ENCODE measurements around the gene MMP2. TPM values are rescaled to one million over a fixed set of nuclear protein-coding genes. Genes with fewer than 3 reads are reported as not detected.

The MMP2 gene
- total RNA-seq, 2 experiments from 2014 or later = not detected

DNA sequence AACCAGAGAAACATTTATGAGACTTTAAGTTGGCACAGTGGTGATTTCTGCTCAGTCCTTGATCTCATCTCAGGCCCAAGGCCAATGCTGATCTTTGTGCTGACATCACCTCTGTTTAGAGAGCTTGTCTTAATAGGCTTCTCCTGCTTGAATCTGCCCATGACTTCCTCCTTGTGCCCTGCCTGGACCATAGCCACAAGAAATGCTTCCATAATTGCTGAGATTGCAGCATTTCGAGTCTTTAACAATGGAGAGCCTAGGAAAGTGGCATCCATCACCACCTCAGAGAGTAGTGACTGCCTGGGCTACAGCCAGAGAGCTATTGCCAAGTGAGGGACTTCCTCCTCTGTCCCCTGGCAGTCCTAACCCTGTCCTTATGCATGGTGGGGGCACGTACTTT, 25.1 kb upstream of the MMP2 start:
- CTCF ChIA-PET = interaction anchor here (1.1 kb wide), 1 partner anchor 11 kb away, joined by 3 read pairs; no protein-coding TSS in a partner anchor
- ATAC-seq = no peak
- DNase-seq = no peak
- Mint-ChIP-seq H3K4me3 (no peak overlapping the region), H3K27me3 (no peaks in the 10 kb centered on the region), H3K4me1 (no peaks in the 10 kb centered on the region), H3K36me3 (no peaks in the 10 kb centered on the region), H3K27ac (no peak overlapping the region), H3K9me3 (ENCODE audit: low read depth) (no peaks in the 10 kb centered on the region)

DNA sequence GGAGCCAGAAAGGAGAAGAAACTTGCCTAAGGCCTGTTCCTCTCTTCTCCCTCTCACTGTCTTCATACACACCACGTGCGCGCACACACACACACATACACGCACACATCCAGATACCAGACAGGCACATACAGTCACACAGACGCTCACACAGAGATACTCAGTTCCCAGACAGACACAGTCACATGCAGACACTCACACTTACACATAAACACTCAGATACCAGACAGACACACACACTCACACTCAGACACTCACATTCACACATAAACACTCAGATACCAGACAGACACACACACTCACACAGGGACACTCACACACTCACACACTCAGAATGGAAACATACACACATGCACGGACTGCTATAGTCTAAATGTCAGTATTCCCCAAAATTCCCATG, 24.1 kb upstream of the MMP2 start:
- H3K36me3 Mint-ChIP-seq = no peaks in the 10 kb centered on the region
- CTCF ChIA-PET = no interaction called here
- H3K9me3 Mint-ChIP-seq (ENCODE audit: low read depth) = no peaks in the 10 kb centered on the region
- H3K27ac Mint-ChIP-seq = no peak overlapping the region
- DNase-seq = no peak
- no peaks in the 10 kb centered on the region for H3K4me1 Mint-ChIP-seq
- H3K27me3 Mint-ChIP-seq = no peaks in the 10 kb centered on the region
- no peak for ATAC-seq
- no peak overlapping the region for H3K4me3 Mint-ChIP-seq

DNA sequence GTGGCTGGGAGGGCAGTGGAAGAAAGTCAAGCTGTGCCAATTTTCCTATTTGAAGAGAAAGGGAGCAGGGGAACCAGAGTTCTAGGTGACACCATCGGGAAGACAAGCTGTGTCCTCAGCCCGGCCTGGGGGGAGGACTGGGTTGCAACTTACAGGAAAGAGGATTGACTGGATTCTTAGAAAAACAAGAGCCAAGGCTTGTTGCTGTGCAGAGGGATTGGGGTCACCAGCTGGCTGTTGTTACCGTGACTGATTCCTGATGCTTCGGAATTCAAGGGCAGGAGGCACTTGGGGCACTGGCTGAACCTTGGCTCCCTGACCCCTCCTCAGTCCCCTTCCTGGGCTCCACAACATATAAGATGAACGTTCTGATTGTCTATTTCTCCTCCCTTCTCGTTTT, 16.8 kb upstream of the MMP2 start:
- CTCF ChIA-PET = interaction anchor here (1.6 kb wide), 1 partner anchor 243 kb away, joined by 3 read pairs; no protein-coding TSS in a partner anchor
- no peak for DNase-seq
- Mint-ChIP-seq H3K9me3 (ENCODE audit: low read depth) (no peaks in the 10 kb centered on the region), H3K27me3 (peaks cover 3% of the 10 kb centered on the region), H3K4me1 (peaks cover 3% of the 10 kb centered on the region), H3K36me3 (no peaks in the 10 kb centered on the region), H3K4me3 (no peak overlapping the region), H3K27ac (no peak overlapping the region)
- ATAC-seq = no peak

DNA sequence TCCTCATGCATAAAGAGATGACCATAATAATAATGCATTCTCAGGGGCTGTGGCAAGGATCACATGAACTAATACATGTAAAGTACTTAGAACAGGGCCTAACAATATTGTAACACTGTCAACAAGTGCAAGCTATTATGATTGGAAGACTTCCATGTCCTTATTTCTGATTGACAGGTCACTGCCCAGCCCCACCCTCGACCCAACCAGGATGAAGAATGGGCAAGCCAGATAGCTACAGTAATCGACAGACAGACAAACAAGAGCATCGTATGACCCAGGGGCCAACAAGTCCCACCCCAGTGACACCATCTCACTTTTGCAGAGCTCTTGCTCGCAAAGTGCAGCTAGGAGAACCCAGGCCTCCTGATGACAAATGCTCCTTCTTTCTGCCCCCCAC, 14.6 kb upstream of the MMP2 start:
- CTCF ChIA-PET = interaction anchor here (0.6 to 3.6 kb wide), 37 partner anchors 10 to 1518 kb away, joined by 3 to 119 read pairs (median 4); partner anchors contain the start of gene LPCAT2
- H3K27me3 Mint-ChIP-seq = peaks cover 3% of the 10 kb centered on the region
- H3K4me1 Mint-ChIP-seq = peaks cover 3% of the 10 kb centered on the region
- ATAC-seq (no peak), DNase-seq (no peak)
- H3K4me3 Mint-ChIP-seq = no peak overlapping the region
- no peaks in the 10 kb centered on the region for H3K36me3 Mint-ChIP-seq
- H3K9me3 Mint-ChIP-seq (ENCODE audit: low read depth) = no peaks in the 10 kb centered on the region
- H3K27ac Mint-ChIP-seq = no peak overlapping the region

DNA sequence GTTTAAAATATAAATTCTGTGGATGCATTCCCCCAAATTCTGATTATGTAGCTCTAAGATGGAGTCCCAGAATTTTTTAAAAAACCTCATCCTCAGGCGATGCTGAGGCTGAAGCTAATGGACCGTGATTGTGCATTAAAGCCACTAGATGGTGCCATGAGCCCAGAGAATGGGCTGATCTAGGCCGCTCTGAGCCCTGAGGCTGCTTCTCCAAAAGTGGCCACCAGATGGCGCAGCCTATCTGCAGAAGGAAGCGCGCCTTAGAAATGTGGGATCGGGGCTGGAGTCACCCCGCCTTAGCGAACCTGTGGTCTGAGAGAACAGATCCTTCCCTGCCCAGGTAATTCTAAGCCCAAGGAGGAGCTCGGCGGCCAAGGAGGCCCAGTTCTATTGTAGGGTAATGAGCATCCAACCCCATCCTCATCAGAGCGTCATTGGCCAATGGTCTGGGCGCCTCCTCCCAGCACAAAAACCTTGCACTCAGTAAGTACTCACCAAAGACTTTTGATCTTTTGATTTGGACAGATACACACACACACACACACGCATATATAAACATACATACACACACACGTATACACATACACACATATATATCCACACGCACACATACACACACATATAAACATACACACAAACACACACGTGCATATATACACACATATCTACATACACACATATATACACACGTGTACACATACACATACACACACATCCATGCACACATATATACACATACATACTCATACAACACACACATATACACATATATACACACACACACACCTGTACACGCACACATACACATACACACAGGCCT, 13.7 kb upstream of the MMP2 start:
- no peaks in the 10 kb centered on the region for H3K36me3 Mint-ChIP-seq
- H3K4me3 Mint-ChIP-seq = no peak overlapping the region
- CTCF ChIA-PET = interaction anchor here (0.6 to 3.6 kb wide), 37 partner anchors 9 to 1519 kb away, joined by 3 to 119 read pairs (median 4); partner anchors contain the start of gene LPCAT2
- ATAC-seq (peak; percentile 95), DNase-seq (peak; percentile 87)
- peaks cover 3% of the 10 kb centered on the region for H3K4me1 Mint-ChIP-seq
- no peaks in the 10 kb centered on the region for H3K27me3 Mint-ChIP-seq
- H3K27ac Mint-ChIP-seq = no peak overlapping the region
- H3K9me3 Mint-ChIP-seq (ENCODE audit: low read depth) = no peaks in the 10 kb centered on the region

DNA sequence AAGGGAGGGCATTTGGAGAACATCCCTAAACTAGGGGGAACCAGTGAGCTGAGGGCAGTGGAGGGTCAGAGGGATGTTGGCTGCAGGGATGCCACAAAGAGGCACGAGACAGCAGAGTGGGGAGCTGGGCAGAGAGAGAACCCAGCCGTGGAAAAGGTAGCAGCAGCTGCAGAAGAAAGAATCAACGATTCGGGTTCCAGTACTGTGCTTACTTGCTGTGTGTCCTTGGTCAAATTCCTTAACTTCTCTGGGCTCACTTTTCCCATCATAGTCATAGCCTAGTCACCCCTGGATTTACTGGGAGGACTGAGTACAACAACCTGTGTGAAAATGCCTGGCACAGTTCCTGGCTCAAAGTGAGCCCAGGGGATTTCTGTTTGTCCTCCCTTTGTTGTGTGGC, 12.8 kb upstream of the MMP2 start:
- no peaks in the 10 kb centered on the region for H3K9me3 Mint-ChIP-seq (ENCODE audit: low read depth)
- CTCF ChIA-PET = interaction anchor here (3.6 kb wide), 1 partner anchor 237 kb away, joined by 119 read pairs; no protein-coding TSS in a partner anchor
- peaks cover 4% of the 10 kb centered on the region for H3K4me1 Mint-ChIP-seq
- no peak overlapping the region for H3K27ac Mint-ChIP-seq
- DNase-seq = no peak
- no peak for ATAC-seq
- H3K4me3 Mint-ChIP-seq = no peak overlapping the region
- no peaks in the 10 kb centered on the region for H3K27me3 Mint-ChIP-seq
- no peaks in the 10 kb centered on the region for H3K36me3 Mint-ChIP-seq

DNA sequence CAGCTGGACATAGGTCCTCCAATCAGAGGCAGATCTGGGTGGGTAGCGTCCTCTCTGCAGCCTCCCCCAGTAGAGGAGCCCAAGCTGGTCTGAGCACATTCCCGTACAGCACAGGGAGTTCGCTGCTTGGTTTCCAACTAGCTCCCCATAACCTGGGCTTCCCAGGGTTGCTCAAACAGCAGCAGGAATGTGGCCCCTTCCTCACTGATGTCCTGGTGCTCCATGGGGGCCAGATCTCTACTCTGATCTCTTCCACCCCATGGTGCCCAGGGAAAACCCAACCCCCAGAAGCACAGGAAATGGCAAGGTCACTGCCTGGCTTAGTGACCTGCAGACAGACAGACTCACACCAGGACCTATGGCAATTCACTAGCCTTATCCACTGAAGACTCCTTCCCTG, 11.1 kb upstream of the MMP2 start:
- CTCF ChIA-PET = interaction anchor here (0.8 to 2.0 kb wide), 3 partner anchors 233 to 245 kb away, joined by 3 to 9 read pairs (median 3); no protein-coding TSS in a partner anchor
- Mint-ChIP-seq H3K27me3 (no peaks in the 10 kb centered on the region), H3K4me1 (peaks cover 16% of the 10 kb centered on the region), H3K9me3 (ENCODE audit: low read depth) (no peaks in the 10 kb centered on the region), H3K4me3 (no peak overlapping the region), H3K27ac (no peak overlapping the region), H3K36me3 (no peaks in the 10 kb centered on the region)
- no peak for DNase-seq
- ATAC-seq = no peak

DNA sequence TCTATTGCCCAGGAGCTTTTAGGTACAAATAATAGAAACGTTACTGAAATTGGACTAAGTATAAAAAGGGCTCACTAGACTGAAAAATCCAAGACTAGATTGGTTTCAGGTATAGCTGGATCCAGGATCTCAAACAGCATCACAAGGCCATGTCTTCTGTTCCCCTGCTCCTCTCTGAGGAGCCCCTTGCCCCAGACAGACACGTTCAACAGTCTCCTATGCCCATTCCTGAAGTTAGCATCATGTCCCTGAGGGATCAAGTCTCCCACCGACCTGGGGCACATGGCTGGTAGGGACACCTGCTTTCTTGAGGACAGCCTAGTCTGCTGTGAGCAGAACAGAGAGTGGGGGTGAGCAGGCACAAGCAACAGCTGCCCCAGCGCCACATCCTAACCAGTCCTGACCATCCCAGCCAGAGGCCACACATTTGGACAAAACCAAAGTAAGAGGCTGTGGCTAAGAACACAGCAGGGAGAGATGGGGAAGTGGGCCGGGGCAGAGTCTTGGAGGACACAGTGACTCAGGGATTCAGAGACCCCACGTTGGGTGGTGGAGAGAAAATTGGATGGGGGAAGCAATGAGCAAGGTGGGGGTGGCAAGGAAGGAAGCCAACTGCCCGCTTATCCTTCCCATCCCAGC, 10.5 kb upstream of the MMP2 start:
- ATAC-seq (no peak), DNase-seq (no peak)
- no peak overlapping the region for H3K4me3 Mint-ChIP-seq
- peaks cover 18% of the 10 kb centered on the region for H3K4me1 Mint-ChIP-seq
- H3K27ac Mint-ChIP-seq = no peak overlapping the region
- H3K27me3 Mint-ChIP-seq = no peaks in the 10 kb centered on the region
- H3K36me3 Mint-ChIP-seq = peaks cover 2% of the 10 kb centered on the region
- CTCF ChIA-PET = interaction anchor here (0.8 to 2.0 kb wide), 2 partner anchors 233 to 234 kb away, joined by 3 to 9 read pairs; no protein-coding TSS in a partner anchor
- no peaks in the 10 kb centered on the region for H3K9me3 Mint-ChIP-seq (ENCODE audit: low read depth)

DNA sequence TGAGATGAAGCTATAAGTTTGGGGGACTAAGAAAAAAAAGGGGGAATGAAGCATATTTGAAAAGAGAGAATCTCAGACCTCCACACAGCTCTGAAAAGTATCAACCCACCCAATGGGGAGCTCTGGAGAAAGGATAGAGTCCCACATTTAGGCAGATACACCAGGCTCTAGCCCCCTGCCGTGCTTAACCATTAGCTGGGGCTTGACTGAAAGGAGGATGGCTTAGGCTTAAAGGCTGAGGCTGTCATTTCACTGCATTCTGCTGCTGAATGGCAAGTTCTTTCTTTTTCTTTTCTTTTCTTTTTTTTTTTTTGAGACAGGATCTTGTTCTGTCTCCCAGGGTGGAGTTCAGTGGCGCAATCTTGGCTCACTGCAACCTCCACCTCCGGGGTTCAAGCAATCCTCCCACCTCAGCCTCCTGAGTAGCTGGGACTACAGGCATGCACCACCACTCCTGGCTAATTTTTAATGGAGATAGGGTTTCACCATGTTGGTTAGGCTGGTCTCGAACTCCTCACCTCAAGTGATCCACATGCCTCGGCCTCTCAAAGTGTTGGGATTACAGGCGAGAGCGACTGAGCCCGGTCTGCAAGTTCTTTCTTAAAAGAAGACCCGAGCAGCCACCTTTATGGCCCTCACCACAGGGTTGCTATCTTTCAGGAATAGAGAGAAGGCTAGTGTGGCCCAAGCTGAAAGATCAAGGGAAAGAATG, 9.0 kb upstream of the MMP2 start:
- no peak overlapping the region for H3K4me3 Mint-ChIP-seq

DNA sequence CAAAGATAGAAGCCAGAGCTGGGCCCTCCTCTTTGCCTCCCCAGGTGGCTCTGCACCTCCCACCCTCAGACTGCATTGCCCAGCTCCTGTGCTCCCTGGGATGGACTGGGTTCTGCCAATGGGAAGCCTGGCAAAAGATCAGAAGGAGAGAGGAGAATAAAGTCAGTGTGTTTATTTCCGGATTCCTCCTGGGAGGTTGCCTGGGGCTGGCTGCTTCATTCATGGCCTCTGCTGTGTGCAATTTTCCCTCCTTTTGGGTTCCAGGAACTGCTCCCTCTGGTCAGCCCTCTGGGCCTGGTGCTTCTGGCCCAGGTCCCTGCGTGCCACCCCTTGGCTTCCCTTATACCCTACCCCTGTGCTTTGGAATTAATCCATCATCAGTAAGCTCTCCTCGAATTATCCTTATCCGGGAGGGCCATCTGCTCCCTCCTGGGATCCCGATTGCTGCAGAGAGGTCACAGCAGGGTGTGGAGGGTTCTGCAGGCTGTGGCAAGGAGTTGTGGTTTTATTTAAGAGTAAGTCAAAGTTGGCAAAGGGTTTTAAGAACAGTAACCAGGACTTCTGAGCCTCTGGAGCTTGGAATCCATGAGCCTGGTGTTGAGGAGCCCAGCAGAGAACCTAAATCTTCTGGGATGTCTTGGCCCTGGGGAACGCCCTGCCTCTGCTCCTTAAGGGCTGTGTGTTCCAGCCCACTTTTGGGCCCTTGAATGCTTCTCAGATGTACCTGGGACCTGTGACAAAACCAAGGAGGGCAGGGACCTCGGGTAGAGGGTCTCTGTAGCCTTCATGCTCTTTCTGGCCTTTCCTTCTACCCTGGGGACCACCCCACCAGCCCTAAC, 8.2 kb upstream of the MMP2 start:
- no peaks in the 10 kb centered on the region for H3K9me3 Mint-ChIP-seq (ENCODE audit: low read depth)
- peaks cover 2% of the 10 kb centered on the region for H3K36me3 Mint-ChIP-seq
- no peaks in the 10 kb centered on the region for H3K27me3 Mint-ChIP-seq
- H3K27ac Mint-ChIP-seq = no peak overlapping the region
- ATAC-seq (no peak), DNase-seq (no peak)
- peaks cover 18% of the 10 kb centered on the region for H3K4me1 Mint-ChIP-seq
- CTCF ChIA-PET = no interaction called here
- no peak overlapping the region for H3K4me3 Mint-ChIP-seq

More for the DNA sequence above, 9.0 kb upstream of the MMP2 start:
- CTCF ChIA-PET = interaction anchor here (0.9 to 2.0 kb wide), 2 partner anchors 62 to 233 kb away, joined by 3 to 9 read pairs; no protein-coding TSS in a partner anchor
- Mint-ChIP-seq H3K27ac (no peak overlapping the region), H3K36me3 (peaks cover 2% of the 10 kb centered on the region), H3K27me3 (no peaks in the 10 kb centered on the region), H3K4me1 (peaks cover 18% of the 10 kb centered on the region), H3K9me3 (ENCODE audit: low read depth) (no peaks in the 10 kb centered on the region)
- ATAC-seq (no peak), DNase-seq (no peak)

DNA sequence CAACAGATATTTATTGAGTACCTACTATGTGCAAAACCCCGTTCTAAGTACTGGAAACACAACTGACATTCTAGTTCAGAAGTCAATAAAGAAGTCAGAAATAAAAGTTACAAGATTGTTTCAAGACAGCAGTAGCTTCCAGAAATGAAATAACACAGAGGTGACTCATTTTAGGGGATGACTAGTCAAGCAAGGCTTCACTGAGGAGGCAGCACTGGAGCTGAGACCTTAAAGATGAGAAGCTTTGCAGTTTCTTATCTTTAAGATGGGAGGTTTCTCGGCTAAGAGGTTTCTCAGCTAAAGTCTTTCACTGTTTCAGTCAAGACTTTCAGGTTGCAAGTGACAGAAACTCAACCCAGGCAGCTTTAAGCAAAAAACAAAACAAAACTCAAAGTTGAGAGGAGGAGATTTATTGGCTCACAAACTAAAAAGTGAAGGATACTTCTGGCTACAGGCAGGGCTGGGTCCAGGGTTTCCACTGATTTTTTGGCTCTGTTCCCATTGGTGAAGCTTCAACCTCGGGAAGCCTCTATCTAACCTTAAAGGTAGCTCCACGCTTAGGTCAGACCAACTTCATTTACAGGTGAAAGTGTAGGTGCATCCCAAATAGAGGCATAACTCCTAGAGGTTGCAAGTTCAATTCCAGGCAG, 7.4 kb upstream of the MMP2 start:
- Mint-ChIP-seq H3K4me1 (peaks cover 18% of the 10 kb centered on the region), H3K27ac (no peak overlapping the region), H3K27me3 (peaks cover 2% of the 10 kb centered on the region), H3K36me3 (peaks cover 2% of the 10 kb centered on the region), H3K4me3 (no peak overlapping the region), H3K9me3 (ENCODE audit: low read depth) (no peaks in the 10 kb centered on the region)
- no peak for DNase-seq
- ATAC-seq = peak; percentile 60
- CTCF ChIA-PET = no interaction called here

DNA sequence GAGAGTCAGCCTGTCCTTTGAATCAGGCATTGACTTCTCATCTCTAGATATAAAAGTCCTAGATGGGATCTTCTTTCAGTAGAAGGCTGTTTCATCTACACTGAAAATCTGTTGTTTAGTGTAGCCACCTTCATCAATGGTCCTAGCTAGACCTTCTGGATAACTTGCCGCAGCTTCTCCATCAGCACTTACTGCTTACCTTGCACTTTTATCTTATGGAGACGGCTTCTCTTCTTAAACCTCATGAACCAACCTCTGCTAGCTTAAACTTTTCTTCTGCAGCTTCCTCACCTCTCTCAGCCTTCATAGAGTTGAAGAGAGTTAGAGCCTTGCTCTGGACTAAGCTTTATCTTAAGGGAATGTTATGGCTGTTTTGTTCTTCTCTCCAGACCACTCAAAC, 5.4 kb upstream of the MMP2 start:
- H3K4me1 Mint-ChIP-seq = peaks cover 15% of the 10 kb centered on the region
- CTCF ChIA-PET = interaction anchor here (1.0 to 4.2 kb wide), 2 partner anchors 9 to 10 kb away, joined by 4 to 22 read pairs; no protein-coding TSS in a partner anchor
- no peak for ATAC-seq
- H3K27me3 Mint-ChIP-seq = peaks cover 18% of the 10 kb centered on the region
- H3K36me3 Mint-ChIP-seq = peaks cover 2% of the 10 kb centered on the region
- H3K27ac Mint-ChIP-seq = no peak overlapping the region
- H3K9me3 Mint-ChIP-seq (ENCODE audit: low read depth) = no peaks in the 10 kb centered on the region
- DNase-seq = no peak
- no peak overlapping the region for H3K4me3 Mint-ChIP-seq

Data from activated CD8-positive, alpha-beta memory T cell treated with anti-CD3 and anti-CD28 coated beads, Interleukin-2, amount 10 ng/mL, durations not matched to agents 7 days and 5 days (primary cell).